ENCODE measurements around the gene NBL1.

The NBL1 gene, protein sequence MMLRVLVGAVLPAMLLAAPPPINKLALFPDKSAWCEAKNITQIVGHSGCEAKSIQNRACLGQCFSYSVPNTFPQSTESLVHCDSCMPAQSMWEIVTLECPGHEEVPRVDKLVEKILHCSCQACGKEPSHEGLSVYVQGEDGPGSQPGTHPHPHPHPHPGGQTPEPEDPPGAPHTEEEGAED

DNA sequence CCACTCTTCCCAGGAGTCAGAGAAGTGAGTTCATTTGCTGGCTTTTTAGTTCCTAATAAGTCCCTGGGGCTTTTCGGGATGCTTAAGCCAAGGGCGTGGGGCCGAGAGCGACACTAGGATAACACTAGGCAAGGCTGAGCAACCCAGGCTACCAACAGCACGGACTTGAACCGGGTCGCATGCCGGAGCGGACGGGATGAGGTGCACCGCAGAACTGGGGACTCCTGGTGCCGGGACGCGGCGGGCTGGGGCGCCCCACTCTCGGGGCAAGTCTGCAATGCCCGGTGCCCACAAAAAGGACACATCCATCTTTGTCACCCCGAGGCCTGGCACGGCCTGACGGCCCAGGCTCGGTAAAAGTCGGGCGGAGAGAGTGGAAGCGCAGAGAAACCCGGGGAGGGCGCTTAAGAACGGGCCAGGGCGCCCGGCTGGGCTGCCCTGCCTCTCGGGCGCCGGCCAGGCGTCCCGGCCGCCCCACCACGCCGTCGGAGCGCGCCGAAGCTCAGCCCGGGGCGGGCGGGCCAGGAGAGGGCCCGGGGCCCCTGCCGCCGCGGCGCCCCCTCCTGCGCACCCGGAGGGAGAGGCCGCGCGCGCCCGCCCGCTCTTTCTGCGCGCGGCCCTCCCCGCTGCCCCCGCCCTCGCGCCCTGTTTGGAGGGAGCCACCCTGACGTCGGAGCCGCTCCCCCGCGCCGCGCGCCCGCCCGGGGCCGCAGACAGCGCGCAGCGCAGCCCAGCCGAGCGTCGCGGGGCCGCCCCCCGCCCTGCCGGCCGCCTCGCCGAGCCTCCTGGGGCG is at the start of gene NBL1:
Gene NBL1, plus strand, starts transcription at position 710 of the 793 bp plus-strand sequence. CDS start 10,720 bp downstream, outside the sequence.
- DNase-seq: no peak

DNA sequence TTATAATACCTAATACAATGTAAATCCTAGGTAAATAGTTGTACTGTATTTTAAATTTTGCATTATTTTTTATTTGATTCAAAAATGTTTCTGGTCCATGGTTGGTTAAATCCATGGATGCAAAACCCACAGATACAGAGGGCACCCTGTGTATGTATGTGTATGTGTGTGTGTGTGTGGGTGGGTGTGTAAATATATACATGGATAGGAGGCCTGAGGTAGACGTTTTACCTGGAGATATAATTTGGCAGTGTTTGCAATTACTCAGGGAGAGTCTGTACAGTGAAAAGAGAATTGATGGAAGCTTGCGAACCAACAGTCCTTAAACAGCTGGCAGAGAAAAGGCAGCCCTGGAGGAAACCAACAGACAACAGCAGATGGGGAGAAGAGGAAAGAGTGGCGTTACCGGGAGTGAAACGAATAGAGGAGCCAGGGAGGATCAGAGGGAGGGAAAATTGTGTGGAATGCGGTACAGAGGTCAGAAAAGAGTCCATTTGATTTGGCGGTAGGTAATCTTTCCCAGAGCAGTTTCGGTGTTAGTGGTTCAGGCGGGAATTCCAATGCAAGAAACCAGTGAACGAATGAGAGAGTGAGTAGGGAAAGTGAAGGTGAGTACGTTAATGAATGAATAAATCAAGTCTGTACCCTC is 47.9 kb upstream of the NBL1 start:
- DNase-seq: no peak

DNA sequence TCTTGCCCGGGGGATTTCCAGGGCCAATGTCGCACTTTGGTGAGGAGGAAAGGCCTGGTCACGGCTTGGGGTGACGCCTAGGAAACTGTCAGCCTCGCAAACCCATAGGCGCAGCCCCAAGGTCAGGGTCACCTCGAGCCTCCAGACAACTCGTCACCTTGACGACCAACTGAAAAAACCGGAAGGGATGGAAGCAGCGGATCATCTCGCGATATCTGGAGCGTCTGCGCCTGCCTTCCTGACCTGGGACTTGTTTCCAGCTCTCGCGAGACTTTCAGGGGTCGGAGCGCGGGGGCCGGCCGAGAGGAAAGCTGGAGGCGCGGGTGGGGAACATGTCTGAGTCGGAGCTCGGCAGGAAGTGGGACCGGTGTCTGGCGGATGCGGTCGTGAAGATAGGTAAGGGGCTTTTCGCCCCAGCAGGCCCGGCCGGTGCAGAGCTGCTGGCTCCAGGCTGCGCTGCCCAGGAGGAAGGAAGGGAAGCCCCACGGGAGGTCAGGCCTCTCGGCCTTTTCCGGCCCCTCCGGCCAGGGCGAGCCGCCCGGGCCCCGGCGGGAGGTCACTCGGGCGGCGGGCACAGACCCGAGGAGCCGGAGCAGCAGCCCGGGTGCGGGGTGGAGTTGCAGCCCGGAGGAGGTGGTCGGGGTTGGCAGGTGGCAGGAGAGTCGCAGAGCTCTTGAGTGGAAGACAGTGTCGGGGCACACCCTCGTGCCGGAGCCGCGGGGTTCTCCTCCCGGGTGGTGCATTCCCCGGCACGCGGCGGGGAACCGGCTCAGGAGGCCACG is 47.2 kb upstream of the NBL1 start:
- peak; percentile 73 for DNase-seq

GRCh38 chr1:19597496-19598309 is 46.4 kb upstream of the NBL1 start:
- DNase-seq: no peak

GRCh38 chr1:19599810-19600209 is 44.3 kb upstream of the NBL1 start:
- DNase-seq: no peak

DNA sequence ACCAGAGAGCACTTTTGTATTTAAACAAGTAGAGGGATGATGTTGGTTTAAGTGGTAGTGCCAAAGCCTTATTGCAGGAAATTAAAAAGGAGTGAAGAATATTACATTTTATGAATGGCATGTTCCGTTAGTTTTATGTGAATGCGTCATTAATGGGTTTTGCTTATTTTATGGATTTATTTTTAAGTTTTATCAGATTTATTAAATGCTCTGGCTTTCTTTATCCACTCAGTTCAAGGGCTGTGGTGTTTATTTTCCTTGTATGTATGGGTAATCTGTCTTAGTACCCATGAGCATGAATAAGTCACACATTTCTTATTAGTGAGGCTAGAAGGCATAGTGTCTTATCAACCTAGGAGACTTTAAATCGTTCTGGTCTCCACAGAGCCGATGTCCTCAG is 41.6 kb upstream of the NBL1 start:
- no peak for DNase-seq

- DNase-seq: no peak
Observed at GRCh38 chr1:19605967-19606366, 38.1 kb upstream of the NBL1 start.

DNA sequence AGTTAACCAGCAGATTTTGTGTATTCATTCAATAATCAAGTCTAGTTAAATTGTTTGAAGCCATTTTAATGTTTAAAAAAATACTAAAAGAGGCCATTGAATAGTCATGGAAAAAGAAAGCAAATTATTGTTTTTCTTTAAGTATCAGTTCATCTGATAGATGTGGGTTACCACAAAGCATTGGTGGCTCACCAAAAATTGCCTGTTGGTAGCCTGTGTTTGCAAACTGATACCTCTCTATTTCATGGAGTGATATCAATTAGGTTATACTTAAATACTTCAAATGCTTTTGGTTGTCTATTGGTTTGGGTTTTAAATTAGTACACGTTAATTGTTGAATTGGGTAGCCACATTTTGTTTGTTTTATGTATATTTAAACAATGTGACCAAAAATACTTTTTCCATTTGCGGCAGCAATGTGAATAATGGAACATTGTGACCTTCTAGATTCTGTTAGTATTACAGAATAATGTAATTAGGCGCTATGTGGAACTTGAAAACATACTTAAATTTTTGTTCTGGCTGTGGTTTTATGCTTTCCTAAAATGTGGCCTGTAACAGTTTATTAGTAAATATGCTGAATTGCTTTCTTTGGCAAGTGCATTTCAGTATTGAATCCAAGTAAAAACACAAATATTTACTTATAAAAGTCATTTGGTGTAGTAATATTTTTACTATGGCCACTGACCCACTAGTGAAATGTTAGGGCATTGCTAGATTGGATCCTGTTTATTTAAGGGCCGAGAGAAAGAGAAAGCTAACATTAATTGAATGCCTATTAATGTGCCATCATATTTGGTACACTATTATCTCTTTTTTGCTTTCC is 37.1 kb upstream of the NBL1 start:
- no peak for DNase-seq

GRCh38 chr1:19608232-19608631 is 35.9 kb upstream of the NBL1 start:
- no peak for DNase-seq

GRCh38 chr1:19610282-19610981 is 33.7 kb upstream of the NBL1 start:
- no peak for DNase-seq

DNA sequence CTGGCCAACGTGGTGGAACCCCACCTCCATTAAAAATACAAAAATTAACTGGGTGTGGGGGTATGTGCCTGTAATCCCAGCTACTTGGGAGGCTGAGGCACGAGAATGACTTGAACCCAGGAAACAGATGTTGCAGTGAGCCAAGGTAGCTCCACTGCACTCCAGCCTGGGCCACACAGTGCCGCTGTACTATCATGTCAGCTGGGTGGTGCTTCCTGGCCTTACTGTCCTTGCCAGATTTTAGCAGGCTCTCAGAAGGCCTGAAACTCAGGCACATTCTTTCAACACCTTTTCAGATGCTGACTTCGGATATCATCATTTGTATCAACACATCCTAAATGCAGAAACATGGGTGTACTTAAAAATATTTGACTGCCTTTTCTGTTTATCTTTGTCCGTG is 31.6 kb upstream of the NBL1 start:
- DNase-seq: no peak

GRCh38 chr1:19613171-19613703 is 30.9 kb upstream of the NBL1 start:
- DNase-seq: no peak

DNA sequence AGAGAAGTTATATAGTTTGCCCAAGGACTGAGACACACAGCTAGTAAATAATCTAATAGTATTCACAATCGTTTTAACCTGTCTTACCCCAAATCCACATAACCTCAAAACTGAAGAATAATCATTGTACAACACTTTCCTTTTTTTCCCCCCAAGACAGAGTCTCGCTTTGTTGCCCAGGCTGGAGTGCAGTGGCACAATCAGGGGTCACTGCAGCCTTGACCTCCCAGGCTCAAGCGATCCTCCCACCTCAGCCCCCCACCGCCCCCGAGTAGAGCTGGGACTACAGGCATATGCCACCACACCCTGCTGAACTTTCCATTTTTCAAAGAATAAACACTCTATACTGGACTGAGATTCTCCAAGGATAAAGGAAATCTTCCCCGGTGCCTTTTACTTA is 28.7 kb upstream of the NBL1 start:
- DNase-seq: no peak

DNA sequence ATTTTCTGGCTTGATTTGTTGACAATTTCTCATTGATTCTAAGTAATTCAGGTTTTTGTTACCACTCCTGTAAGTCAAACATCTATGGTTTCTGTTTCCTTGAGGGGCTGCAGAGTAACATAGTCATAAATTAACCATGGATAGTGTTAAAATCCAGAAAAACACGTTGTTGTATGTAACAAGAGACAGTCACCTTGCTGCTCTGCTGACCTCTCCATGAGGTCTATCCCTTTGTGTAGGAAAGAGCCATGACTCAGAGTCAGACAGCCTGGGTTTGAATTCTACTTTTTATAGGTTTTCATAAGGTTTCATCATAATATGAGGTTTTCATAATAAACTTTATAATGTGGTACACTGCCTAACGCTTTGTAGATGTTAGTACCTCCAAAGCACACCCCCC is 27.6 kb upstream of the NBL1 start:
- no peak for DNase-seq

DNA sequence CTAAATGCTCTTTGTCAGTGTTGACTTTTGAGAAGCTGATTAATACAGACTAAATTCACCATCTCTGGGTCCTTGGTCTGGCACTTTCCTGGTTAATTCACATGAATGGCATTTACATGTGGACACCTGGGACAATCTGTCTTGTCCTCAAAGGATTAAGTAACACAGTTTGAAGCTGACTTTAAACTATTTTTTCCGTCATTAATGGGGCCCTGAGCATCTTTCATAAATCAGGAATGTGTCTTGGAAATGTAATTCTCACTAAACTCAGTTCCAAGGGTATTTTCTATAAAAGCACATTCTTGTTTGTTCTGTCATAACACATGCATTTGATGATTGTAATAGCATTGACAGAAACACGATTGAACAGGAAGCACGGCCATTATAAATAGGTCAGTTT is 26.7 kb upstream of the NBL1 start:
- no peak for DNase-seq

- DNase-seq: no peak
Observed at GRCh38 chr1:19618428-19618827, 25.7 kb upstream of the NBL1 start.

GRCh38 chr1:19619697-19620384 is 24.3 kb upstream of the NBL1 start:
- no peak for DNase-seq

DNA sequence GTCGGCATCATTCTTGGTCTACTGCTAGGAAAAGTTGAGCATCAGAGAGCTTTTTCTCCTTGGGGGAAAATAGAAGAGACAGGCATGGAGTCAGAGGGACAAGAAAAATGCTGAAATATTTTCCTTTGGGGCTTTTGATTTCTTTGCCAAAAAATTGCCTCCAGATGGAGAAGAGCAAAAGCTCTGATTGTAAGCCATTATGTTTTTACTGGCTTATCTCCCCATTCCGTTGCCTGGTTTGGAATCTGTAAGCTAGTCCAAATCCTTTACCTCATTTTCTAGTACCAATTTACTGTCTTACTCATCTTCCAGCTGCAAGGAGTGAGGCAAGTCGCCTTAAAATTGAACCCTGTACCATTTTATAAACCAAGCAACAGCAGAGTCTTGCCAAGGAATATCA is 23.3 kb upstream of the NBL1 start:
- DNase-seq: no peak

GRCh38 chr1:19621274-19621950 is 22.7 kb upstream of the NBL1 start:
- no peak for DNase-seq

All from NCI-H2107 (cell line).